Heart left ventricle (tissue), 16 donors: ENCODE measurements around the gene ZNF365. TPM values are rescaled to one million over a fixed set of nuclear protein-coding genes. Genes with fewer than 3 reads are reported as not detected.
"Not testable (repeated sequence)": the region's sequence is repeated elsewhere in the genome, so short reads cannot be mapped to it uniquely, and the experiment has no call there.

Source experiments
- ATAC-seq, 4 donors: fragments of 200-7000 bp; cut with Tn5 transposase; one replicate each; pipeline ENCODE4 v1.9.1; 2020 to 2022; ENCODE audit warnings: moderate library complexity in 4 of 4, mild to moderate bottlenecking in 3 of 4, moderate number of reproducible peaks in 1 of 4
- DNase-seq, 5 donors: peaks; one replicate each; pipeline ENCODE4 v3.0.0-alpha.2; 2020
- H3K27ac ChIP-seq, 12 donors: fragments of 200-600 bp; sonication (generic) in 4 of 12; one replicate each; pipeline versions ENCODE4 v1.5.0 to v1.8.0; 2016 to 2022; ENCODE audit warnings: mild to moderate bottlenecking in 2 of 12
- H3K27me3 ChIP-seq, 9 donors: fragments of 200-600 bp; sonication (generic) in 2 of 9; one replicate each; pipeline versions ENCODE4 v1.5.1 to v1.8.0; 2016 to 2022; ENCODE audit warnings: mild to moderate bottlenecking in 3 of 9
- H3K36me3 ChIP-seq, 9 donors: fragments of 200-600 bp; sonication (generic) in 2 of 9; one replicate each; pipeline versions ENCODE4 v1.5.0 to v1.8.0; 2018 to 2022; ENCODE audit warnings: mild to moderate bottlenecking in 2 of 9
- H3K4me1 ChIP-seq, 12 donors: fragments of 200-600 bp; sonication (generic) in 4 of 12; one replicate each; pipeline versions ENCODE4 v1.5.0 to v1.8.0; 2016 to 2022; ENCODE audit warnings: mild to moderate bottlenecking in 3 of 12
- H3K4me3 ChIP-seq, 12 donors: fragments of 200-600 bp; sonication (generic) in 4 of 12; one replicate each; pipeline versions ENCODE4 v1.5.0 to v1.8.0; 2017 to 2022; ENCODE audit warnings: mild to moderate bottlenecking in 9 of 12, moderate library complexity in 4 of 12
- H3K9me3 ChIP-seq, 12 donors: fragments of 200-600 bp; sonication (generic) in 4 of 12; one replicate each; pipeline versions ENCODE4 v1.5.0 to v1.8.0; 2016 to 2022; ENCODE audit warnings: mild to moderate bottlenecking in 1 of 12
- POLR2A ChIP-seq, 2 donors: fragments of 450-650 bp; IDR thresholded peaks; one replicate each; pipeline ENCODE4 v1.6.1; 2017; ENCODE audit warnings: antibody characterized with exemption in 2 of 2, mild to moderate bottlenecking in 2 of 2, moderate library complexity in 2 of 2
- WGBS, 4 donors: extraction: QIAGEN DNeasy Blood & Tissue Kit in 2 of 4; methylation state at CpG; one replicate each; pipeline versions ENCODE4 v1.1.5 to v1.1.7; 2013 to 2018; 5-methylcytosine and 5-hydroxymethylcytosine counted together
- intact Hi-C, 10 donors: fragments of 100-400 bp; cut with DNase I; formaldehyde crosslinking; loops; one replicate each; pipeline versions ENCODE4 v1.11.1 to v1.14.2; 2022
- polyA plus RNA-seq, 2 donors: library from polyadenylated mRNA; stranded (reverse); fragments of 200-250 nt; gene quantifications; one replicate each; pipeline ENCODE4 v1.2.3, GENCODE V29; 2013
- total RNA-seq, 9 donors: library from RNA; depleted of rRNA in 2 of 9; stranded (reverse); fragments of >200 nt in 2 of 9; fragmentation: NEBNext Ultra II Directional in 3 of 9; extraction: Animal tissue kit (Norgen Biotek cat#: 25700) in 3 of 9; gene quantifications; one replicate each; pipeline versions ENCODE4 v1.1.0 to v1.2.4, GENCODE V29; 2016 to 2023
- TF ChIP-seq, protein P1 (sequence below), 12 donors: fragments of 200-600 bp; sonication (generic) in 4 of 12; IDR thresholded peaks; one replicate each; pipeline versions ENCODE4 v1.5.0 to v1.8.0; 2018 to 2022; ENCODE audit warnings: antibody characterized with exemption in 12 of 12, mild to moderate bottlenecking in 5 of 12
- donor health status: ischemic (EF 13 %, LVEDD 7.1; RV severe dilation, severe dysfunction).
- donor health status: healthy with polysubstance abuse.
- donor health status: DM: no; HTN: yes; CAD: no.
- donor health status: DM: no; HTN: no; CAD: no.
- donor health status: ischemic (EF 25% LVEDD 6.9; RV normal size, moderate dysfunction).
- donor health status: ischemic (EF 25% LVEDD 5.7; RV mildly dilated, moderate dysfunction).
- donor health status: healthy.
- donor health status: DM: yes; HTN: yes; CAD: no.
- donor health status: ischemic (EF 35%, LVEDD 5.7; RV mildly dilated, moderate dysfunction).
- donor health status: nonischemic (EF 11% LVEDD 7.7; RV severe dilation, severe dysfunction).
- donor health status: DM: yes; HTN: yes; CAD: no.
- donor health status: PGD.
- donor health status: ischemic (EF 29% LVEDD 5.4; RV normal size, mild dysfunction).
- donor health status: nonischemic (EF 23%, LVEDD 6.1; RV moderate dilation, normal function).

The ZNF365 gene
- total and polyA plus RNA-seq, 11 donors, result 0.08 to 0.63 (median 0.27) TPM; not detected in 3

DNA sequence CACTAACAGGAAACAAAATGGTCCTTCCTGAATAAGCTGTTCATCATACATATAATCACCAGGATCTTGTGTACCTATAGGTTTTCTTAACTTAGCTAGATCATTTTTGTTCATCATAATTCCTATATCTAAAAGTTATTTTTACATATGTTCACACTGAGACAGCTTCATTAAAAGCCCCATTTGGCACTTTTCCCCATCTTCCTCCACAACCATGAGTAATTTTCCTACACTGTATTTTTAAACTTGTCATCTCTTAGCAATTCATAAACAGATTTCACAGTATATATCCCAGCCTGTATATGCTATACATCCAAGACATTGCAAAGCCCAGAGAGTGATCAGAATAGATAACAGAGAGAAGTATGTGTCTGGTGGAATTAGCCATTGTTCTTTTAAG is 28.3 kb downstream of the ZNF365 start:
- TF ChIP-seq POLR2A (IDR thresholded peaks at IDR 0.05), result no peak
- TF ChIP-seq, protein P1, sequence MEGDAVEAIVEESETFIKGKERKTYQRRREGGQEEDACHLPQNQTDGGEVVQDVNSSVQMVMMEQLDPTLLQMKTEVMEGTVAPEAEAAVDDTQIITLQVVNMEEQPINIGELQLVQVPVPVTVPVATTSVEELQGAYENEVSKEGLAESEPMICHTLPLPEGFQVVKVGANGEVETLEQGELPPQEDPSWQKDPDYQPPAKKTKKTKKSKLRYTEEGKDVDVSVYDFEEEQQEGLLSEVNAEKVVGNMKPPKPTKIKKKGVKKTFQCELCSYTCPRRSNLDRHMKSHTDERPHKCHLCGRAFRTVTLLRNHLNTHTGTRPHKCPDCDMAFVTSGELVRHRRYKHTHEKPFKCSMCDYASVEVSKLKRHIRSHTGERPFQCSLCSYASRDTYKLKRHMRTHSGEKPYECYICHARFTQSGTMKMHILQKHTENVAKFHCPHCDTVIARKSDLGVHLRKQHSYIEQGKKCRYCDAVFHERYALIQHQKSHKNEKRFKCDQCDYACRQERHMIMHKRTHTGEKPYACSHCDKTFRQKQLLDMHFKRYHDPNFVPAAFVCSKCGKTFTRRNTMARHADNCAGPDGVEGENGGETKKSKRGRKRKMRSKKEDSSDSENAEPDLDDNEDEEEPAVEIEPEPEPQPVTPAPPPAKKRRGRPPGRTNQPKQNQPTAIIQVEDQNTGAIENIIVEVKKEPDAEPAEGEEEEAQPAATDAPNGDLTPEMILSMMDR (IDR thresholded peaks at IDR 0.05), result no peak
- H3K4me1 ChIP-seq, result no peaks in the 10 kb centered on the region
- ATAC-seq (no peak), DNase-seq (no peak)
- intact Hi-C loops, result no loop called here
- no peaks in the 10 kb centered on the region for H3K36me3 ChIP-seq
- no peak overlapping the region for H3K4me3 ChIP-seq
- no peaks in the 10 kb centered on the region for H3K27me3 ChIP-seq
- H3K27ac ChIP-seq, result no peak overlapping the region
- peaks cover 0 to 5% (median 0%) of the 10 kb centered on the region in 12 donors for H3K9me3 ChIP-seq

DNA sequence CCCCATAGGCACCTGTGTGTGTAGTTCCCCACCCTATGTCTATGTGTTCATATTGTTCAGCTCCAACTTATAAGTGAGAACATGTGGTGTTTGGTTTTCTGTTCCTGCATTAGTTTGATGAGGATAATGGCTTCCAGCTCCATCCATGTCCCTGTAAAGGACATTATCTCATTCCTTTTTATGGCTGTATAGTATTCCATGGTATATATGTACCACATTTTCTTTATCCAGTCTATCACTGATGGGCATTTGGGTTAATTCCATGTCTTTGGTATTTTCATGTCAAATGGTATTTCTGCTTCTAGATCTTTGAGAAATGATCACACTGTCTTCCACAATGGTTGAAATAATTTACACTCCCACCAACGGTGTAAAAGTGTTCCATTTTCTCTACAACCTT is 36.4 kb downstream of the ZNF365 start:
- H3K27ac ChIP-seq, H3K4me1 ChIP-seq, H3K27me3 ChIP-seq, intact Hi-C loops, DNase-seq, H3K4me3 ChIP-seq, ATAC-seq, H3K36me3 ChIP-seq: not testable (repeated sequence)
- peaks cover 0 to 33% (median 0%) of the 10 kb centered on the region in 12 donors for H3K9me3 ChIP-seq
- 48 to 57% (median 53%) methylated on average over 1 of the region's 1 CpG for WGBS, 4 donors

DNA sequence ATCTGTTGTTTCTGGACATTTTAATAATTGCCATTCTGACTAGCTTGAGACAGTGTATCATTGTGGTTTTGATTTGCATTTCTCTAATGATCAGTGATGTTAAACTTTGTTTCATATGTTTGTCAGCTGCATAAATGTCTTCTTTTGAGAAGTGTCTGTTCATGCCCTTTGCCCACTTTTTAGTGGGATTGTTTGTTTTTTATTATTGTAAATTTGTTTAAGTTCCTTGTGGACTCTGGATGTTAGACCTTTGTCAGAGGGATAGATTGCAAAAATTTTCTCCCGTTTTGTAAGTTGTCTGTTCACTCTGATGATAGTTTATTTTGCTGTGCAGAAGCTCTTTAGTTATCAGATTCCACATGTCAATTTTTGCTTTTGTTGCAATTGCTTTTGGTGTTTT is 36.8 kb downstream of the ZNF365 start:
- H3K4me1 ChIP-seq, ATAC-seq, DNase-seq, H3K27me3 ChIP-seq, H3K27ac ChIP-seq, H3K4me3 ChIP-seq, intact Hi-C loops, H3K36me3 ChIP-seq: not testable (repeated sequence)
- WGBS, 4 donors, result 74 to 84% (median 79%) methylated on average over 1 of the region's 1 CpG
- H3K9me3 ChIP-seq, result peaks cover 0 to 33% (median 0%) of the 10 kb centered on the region in 12 donors

DNA sequence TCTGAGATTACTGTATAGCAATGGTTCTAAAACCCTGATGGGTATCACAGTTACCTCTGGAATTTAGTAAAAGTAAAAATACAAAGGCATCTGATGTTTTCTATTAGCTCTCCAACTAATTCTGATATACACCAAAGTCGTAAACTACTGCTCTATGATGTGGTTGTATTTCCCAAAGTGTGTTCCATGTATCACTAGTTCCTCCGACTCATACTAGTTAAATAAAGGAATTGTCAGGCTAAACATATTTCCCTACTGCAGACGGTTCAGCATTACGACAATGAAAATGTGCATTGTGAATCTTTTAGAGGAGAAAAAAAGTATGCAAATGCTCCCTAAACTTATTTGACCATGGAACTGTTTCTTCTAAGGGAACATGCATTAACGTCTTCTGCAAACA is 38.9 kb downstream of the ZNF365 start:
- DNase-seq (no peak), ATAC-seq (no peak)
- Histone ChIP-seq H3K27me3 (peaks cover 0 to 15% (median 6%) of the 10 kb centered on the region in 9 donors), H3K36me3 (no peaks in the 10 kb centered on the region), H3K4me1 (no peaks in the 10 kb centered on the region), H3K27ac (no peak overlapping the region), H3K4me3 (no peak overlapping the region), H3K9me3 (peaks cover 0 to 23% (median 0%) of the 10 kb centered on the region in 12 donors)
- intact Hi-C loops, result no loop called here
- TF ChIP-seq, protein P1 (IDR thresholded peaks at IDR 0.05), result no peak
- WGBS, 4 donors, result 79 to 89% (median 80%) methylated on average over 5 of the region's 5 CpGs

DNA sequence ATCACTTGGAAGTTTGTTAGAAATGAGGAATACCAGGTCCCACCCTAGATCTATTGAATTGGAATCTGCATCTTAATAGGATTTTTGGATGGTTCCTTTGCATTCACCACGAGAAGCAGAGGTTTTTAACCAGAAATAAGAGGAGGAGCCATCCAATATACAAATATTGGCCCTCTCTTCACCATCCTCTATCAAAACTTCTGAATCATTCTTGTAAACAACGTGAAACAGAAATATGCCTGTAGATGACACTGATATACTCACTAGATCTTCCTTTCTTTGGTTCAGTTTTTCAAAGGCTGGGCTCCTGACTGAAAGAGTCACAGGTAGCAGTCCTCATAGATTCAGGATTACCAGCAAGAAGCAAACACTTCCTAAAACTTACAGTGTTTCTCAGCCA is 39.5 kb downstream of the ZNF365 start:
- no peaks in the 10 kb centered on the region for H3K36me3 ChIP-seq
- peaks cover 0 to 15% (median 6%) of the 10 kb centered on the region in 9 donors for H3K27me3 ChIP-seq
- 44 to 54% (median 49%) methylated on average over 2 of the region's 2 CpGs for WGBS, 4 donors
- intact Hi-C loops, result no loop called here
- no peak overlapping the region for H3K4me3 ChIP-seq
- ATAC-seq (no peak), DNase-seq (no peak)
- no peaks in the 10 kb centered on the region for H3K4me1 ChIP-seq
- peaks cover 0 to 22% (median 0%) of the 10 kb centered on the region in 12 donors for H3K9me3 ChIP-seq
- TF ChIP-seq, protein P1 (IDR thresholded peaks at IDR 0.05), result no peak
- no peak for TF ChIP-seq POLR2A (IDR thresholded peaks at IDR 0.05)
- no peak overlapping the region for H3K27ac ChIP-seq
